GM23248 (cell line): ENCODE results near the gene TMEM178B. TPM values are rescaled to one million over a fixed set of nuclear protein-coding genes. Genes with fewer than 3 reads are reported as not detected.

ENCODE experiments used
- DNase-seq: peaks from one replicate; pipeline ENCODE4 v3.0.0-alpha.2; 2015
- H2AFZ ChIP-seq: fragments of 200-600 bp; sonication (generic); 2 replicates; pipeline ENCODE4 v1.6.1; 2016; ENCODE audit warnings: antibody characterized with exemption
- H3F3A ChIP-seq: fragments of 200-600 bp; sonication (generic); 2 replicates; pipeline ENCODE4 v1.6.1; 2016; ENCODE audit warnings: mild to moderate bottlenecking, antibody characterized with exemption, mixed run types; ENCODE audit not compliant: insufficient read depth
- H3K27ac ChIP-seq: fragments of 200-600 bp; sonication (generic); 2 replicates; pipeline ENCODE4 v1.5.1; 2016; ENCODE audit warnings: mild to moderate bottlenecking
- H3K27me3 ChIP-seq: fragments of 200-600 bp; sonication (generic); replicated peaks from 2 replicates; pipeline ENCODE4 v1.6.1; 2016; ENCODE audit warnings: mild to moderate bottlenecking; ENCODE audit not compliant: insufficient read depth
- H3K36me3 ChIP-seq: fragments of 200-600 bp; sonication (generic); 2 replicates; pipeline ENCODE4 v1.6.1; 2016; ENCODE audit warnings: low read depth, mild to moderate bottlenecking
- H3K4me1 ChIP-seq: fragments of 200-600 bp; sonication (generic); 2 replicates; pipeline ENCODE4 v1.6.1; 2016; ENCODE audit warnings: mild to moderate bottlenecking; ENCODE audit not compliant: insufficient read depth
- H3K4me2 ChIP-seq: fragments of 200-600 bp; sonication (generic); one replicate; pipeline ENCODE4 v1.6.1; 2016; ENCODE audit warnings: mild to moderate bottlenecking; ENCODE audit not compliant: unreplicated experiment
- H3K4me3 ChIP-seq: fragments of 200-600 bp; sonication (generic); 2 replicates; pipeline ENCODE4 v1.5.1; 2016; ENCODE audit warnings: mild to moderate bottlenecking
- H3K79me2 ChIP-seq: fragments of 200-600 bp; sonication (generic); 2 replicates; pipeline ENCODE4 v1.6.1; 2016; ENCODE audit warnings: mild to moderate bottlenecking; ENCODE audit not compliant: insufficient read depth
- H3K9ac ChIP-seq: fragments of 200-600 bp; sonication (generic); 2 replicates; pipeline ENCODE4 v1.6.1; 2016; ENCODE audit warnings: mild to moderate bottlenecking
- H3K9me2 ChIP-seq: fragments of 200-600 bp; sonication (generic); 2 replicates; pipeline ENCODE4 v1.6.1; 2016; ENCODE audit warnings: mixed run types, mild to moderate bottlenecking, moderate library complexity; ENCODE audit not compliant: insufficient read depth
- H3K9me3 ChIP-seq: fragments of 200-600 bp; sonication (generic); one replicate; pipeline ENCODE4 v1.6.1; 2017; ENCODE audit warnings: low read depth
- H4K20me1 ChIP-seq: fragments of 200-600 bp; sonication (generic); 2 replicates; pipeline ENCODE4 v1.6.0; 2016; ENCODE audit not compliant: insufficient read depth
- EZH2 ChIP-seq: fragments of 200-600 bp; sonication (generic); IDR thresholded peaks from 2 replicates; pipeline ENCODE4 v1.6.1; 2018; ENCODE audit warnings: antibody characterized with exemption, mild to moderate bottlenecking; ENCODE audit not compliant: insufficient read depth, poor library complexity, severe bottlenecking
- EZH2phosphoT487 ChIP-seq: fragments of 200-600 bp; sonication (generic); IDR thresholded peaks from 2 replicates; pipeline ENCODE4 v1.6.1; 2018; ENCODE audit warnings: antibody characterized with exemption, moderate library complexity, mild to moderate bottlenecking, low read depth; ENCODE audit not compliant: insufficient read depth
- WGBS, 2 experiments: methylation state at CpG; one replicate each; pipeline ENCODE4 v1.1.6; 2015 to 2017; ENCODE audit warnings: low lambda C conversion rate in 2 of 2, low coverage in 1 of 2; ENCODE audit errors: missing lambda C conversion rate in 2 of 2; 5-methylcytosine and 5-hydroxymethylcytosine counted together
- in situ Hi-C: fragments of 300-500 bp; cut with MboI; formaldehyde crosslinking; loops from 2 replicates; pipeline ENCODE4 v1.15.0; 2020
- polyA plus RNA-seq: library from polyadenylated mRNA; unstranded; fragments of >200 nt; fragmentation: Nextera tagmentation; extraction: Ambion mirVana; gene quantifications from 2 replicates; pipeline ENCODE4 v1.2.1, GENCODE V29; 2016
- total RNA-seq: library from RNA; depleted of rRNA; stranded (reverse); fragments of >200 nt; shearing (Covaris generic); gene quantifications from 2 replicates; pipeline ENCODE4 v1.2.3, GENCODE V29; 2014

TMEM178B gene
- total and polyA plus RNA-seq, 2 experiments from 2014 or later: 0.05 to 0.22 TPM

DNA sequence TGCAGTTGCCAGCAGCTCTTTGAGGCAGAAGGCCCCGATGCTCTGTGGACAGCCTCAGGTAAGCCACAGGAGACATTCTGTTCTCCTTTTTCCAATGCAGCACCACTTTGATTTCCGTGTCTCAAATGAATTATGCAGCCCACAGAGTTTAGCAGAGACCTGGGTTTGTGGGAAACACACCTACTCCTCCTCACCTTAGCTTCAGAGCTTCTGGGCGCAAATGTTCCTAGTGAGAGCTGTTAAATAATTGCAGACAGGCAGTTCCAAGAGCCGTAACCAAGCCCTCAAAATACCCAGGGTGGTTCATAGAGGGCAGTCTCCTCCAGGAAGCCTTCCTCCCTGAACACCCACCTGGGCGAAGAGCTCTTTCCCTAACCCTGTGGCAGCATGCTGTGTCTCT lies 408.1 kb downstream of the TMEM178B start:
- H3K36me3 ChIP-seq: no peaks in the 10 kb centered on the region
- H3K4me3 ChIP-seq: no peak overlapping the region
- DNase-seq: no peak
- in situ Hi-C loops: no loop called here
- H4K20me1 ChIP-seq: no peaks in the 10 kb centered on the region
- no peak overlapping the region for H3K4me2 ChIP-seq
- TF ChIP-seq EZH2phosphoT487 (no peak), EZH2 (no peak)
- H3K27me3 ChIP-seq: no peaks in the 10 kb centered on the region
- H3K9me3 ChIP-seq: no peaks in the 10 kb centered on the region
- no peaks in the 10 kb centered on the region for H3K79me2 ChIP-seq
- H3K4me1 ChIP-seq: no peaks in the 10 kb centered on the region
- 18 to 22% methylated on average over 5 of the region's 5 CpGs for WGBS, 2 experiments
- H3K9ac ChIP-seq: no peak overlapping the region
- no peak overlapping the region for H2AFZ ChIP-seq
- no peak overlapping the region for H3K27ac ChIP-seq
- H3F3A ChIP-seq: no peaks in the 10 kb centered on the region
- H3K9me2 ChIP-seq: no peaks in the 10 kb centered on the region

DNA sequence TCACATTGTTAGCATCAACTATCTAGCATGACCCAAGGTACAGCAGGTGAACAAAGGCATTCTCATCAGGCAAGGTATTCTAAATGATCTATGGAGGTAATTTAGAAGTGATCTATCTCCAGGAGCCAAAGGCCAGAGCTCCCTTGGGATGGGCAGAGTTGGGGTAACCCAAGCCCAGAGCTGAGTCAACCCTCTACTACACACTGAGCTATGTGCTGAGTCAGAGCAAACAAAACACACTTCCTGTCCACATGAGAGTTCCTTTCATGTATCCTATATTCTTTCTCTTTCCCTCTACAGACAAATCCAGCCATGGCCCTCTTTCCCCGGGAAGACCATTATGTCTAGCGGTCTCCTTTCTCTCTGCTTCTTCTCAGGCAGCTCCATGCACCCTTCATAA lies 409.2 kb downstream of the TMEM178B start:
- in situ Hi-C loops: no loop called here
- Histone ChIP-seq H3F3A (no peaks in the 10 kb centered on the region), H2AFZ (no peak overlapping the region), H3K4me1 (no peaks in the 10 kb centered on the region), H3K9ac (no peak overlapping the region), H3K4me3 (no peak overlapping the region), H3K79me2 (no peaks in the 10 kb centered on the region), H3K9me2 (no peaks in the 10 kb centered on the region), H3K27me3 (no peaks in the 10 kb centered on the region), H3K36me3 (no peaks in the 10 kb centered on the region), H4K20me1 (no peaks in the 10 kb centered on the region), H3K9me3 (no peaks in the 10 kb centered on the region), H3K4me2 (no peak overlapping the region), H3K27ac (no peak overlapping the region)
- 15 to 20% methylated on average over 2 of the region's 2 CpGs for WGBS, 2 experiments
- TF ChIP-seq EZH2 (no peak), EZH2phosphoT487 (no peak)
- DNase-seq: no peak

DNA sequence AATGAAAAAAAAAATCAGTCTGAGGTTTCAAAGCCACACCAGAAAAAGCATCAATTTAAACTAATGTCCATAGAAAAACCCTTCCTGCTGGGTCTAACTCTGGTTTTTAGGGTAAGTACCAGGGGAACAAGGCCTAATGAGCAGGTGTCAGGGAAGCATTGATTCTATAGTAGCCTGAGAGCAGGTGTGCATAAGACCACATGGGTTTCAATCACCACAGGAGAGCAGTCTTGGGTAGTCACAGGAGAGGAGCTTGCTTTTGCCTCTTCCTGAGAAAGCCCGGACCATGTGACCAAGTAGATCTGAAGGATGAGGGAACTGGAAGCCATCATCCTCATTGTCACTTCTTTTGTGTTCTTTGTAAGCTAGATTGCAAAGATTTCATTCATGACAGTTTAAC lies 411.0 kb downstream of the TMEM178B start:
- in situ Hi-C loops: no loop called here
- Histone ChIP-seq H3K79me2 (no peaks in the 10 kb centered on the region), H3K9me2 (no peaks in the 10 kb centered on the region), H3K4me2 (no peak overlapping the region), H3K4me3 (no peak overlapping the region), H3K9me3 (no peaks in the 10 kb centered on the region), H3F3A (no peaks in the 10 kb centered on the region), H3K27ac (no peak overlapping the region), H3K4me1 (no peaks in the 10 kb centered on the region), H3K27me3 (no peaks in the 10 kb centered on the region), H2AFZ (no peak overlapping the region), H4K20me1 (no peaks in the 10 kb centered on the region), H3K9ac (no peak overlapping the region), H3K36me3 (no peaks in the 10 kb centered on the region)
- 28 to 30% methylated on average over 1 of the region's 1 CpG for WGBS, 2 experiments
- DNase-seq: no peak
- TF ChIP-seq EZH2phosphoT487: no peak
- TF ChIP-seq EZH2: no peak

DNA sequence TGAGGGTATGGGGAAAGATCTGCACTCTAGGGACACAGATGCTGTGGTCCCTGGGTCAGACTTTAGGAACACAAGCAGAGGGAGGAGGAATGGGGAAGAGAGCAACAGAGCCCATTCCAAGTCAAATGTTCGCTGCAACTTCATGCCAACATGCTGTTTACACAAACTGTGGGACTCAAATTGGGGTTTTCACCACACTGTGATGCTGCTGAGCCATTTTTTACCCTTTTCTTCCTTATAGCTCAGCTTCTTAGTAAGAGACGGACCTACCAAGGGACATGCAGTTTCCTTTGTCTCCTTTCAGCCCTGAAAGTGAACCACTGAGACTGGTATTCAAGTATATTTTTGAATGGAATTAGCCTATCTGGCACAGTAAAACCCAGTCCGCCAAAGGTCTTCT lies 413.1 kb downstream of the TMEM178B start:
- Histone ChIP-seq H3K9ac (no peak overlapping the region), H2AFZ (no peak overlapping the region), H3K9me2 (no peaks in the 10 kb centered on the region), H3K79me2 (no peaks in the 10 kb centered on the region), H3K27me3 (no peaks in the 10 kb centered on the region), H3K4me2 (no peak overlapping the region), H3K4me3 (no peak overlapping the region), H3K27ac (no peak overlapping the region), H3K36me3 (no peaks in the 10 kb centered on the region), H4K20me1 (no peaks in the 10 kb centered on the region), H3K4me1 (no peaks in the 10 kb centered on the region), H3K9me3 (no peaks in the 10 kb centered on the region), H3F3A (no peaks in the 10 kb centered on the region)
- TF ChIP-seq EZH2 (no peak), EZH2phosphoT487 (no peak)
- in situ Hi-C loops: no loop called here
- 38 to 41% methylated on average over 3 of the region's 3 CpGs for WGBS, 2 experiments
- no peak for DNase-seq

DNA sequence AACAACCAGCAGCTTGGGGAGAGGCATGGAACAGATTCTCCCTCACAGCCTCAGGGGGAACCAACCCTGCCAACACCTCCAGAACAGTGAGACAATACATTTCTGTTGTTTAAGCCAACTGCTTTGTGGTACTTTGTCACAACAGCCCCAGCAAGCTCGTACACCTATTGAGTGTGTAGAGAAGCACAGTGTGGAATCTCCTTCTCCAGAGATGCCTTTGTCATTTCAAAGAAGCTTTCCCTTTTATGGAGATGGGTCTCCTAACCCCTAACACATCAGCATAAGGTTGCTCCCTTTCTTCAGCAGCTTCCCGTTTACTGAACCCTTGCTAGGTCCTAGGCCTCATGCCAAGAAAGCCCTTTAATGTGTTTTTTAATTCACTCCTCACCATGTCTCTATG lies 416.6 kb downstream of the TMEM178B start:
- Histone ChIP-seq H4K20me1 (no peaks in the 10 kb centered on the region), H3K79me2 (no peaks in the 10 kb centered on the region), H2AFZ (no peak overlapping the region), H3K9me2 (no peaks in the 10 kb centered on the region), H3K4me2 (no peak overlapping the region), H3K4me3 (no peak overlapping the region), H3K36me3 (no peaks in the 10 kb centered on the region), H3K4me1 (no peaks in the 10 kb centered on the region), H3K9me3 (no peaks in the 10 kb centered on the region), H3K27ac (no peak overlapping the region), H3K27me3 (no peaks in the 10 kb centered on the region), H3K9ac (no peak overlapping the region), H3F3A (no peaks in the 10 kb centered on the region)
- TF ChIP-seq EZH2 (no peak), EZH2phosphoT487 (no peak)
- 3 to 19% methylated on average over 2 of the region's 2 CpGs for WGBS, 2 experiments
- in situ Hi-C loops: no loop called here
- no peak for DNase-seq
